Testis (tissue), 2 donors: ENCODE results near the gene CCDC73.

Experiments
- POLR2A ChIP-seq: fragments of 450-650 bp; IDR thresholded peaks from one replicate; pipeline ENCODE4 v1.6.1; 2017; ENCODE audit warnings: antibody characterized with exemption, mild to moderate bottlenecking, moderate library complexity
- TF ChIP-seq, protein P1 (sequence below), 3 experiments: fragments of 450-650 bp in 2 of 3; fragments of 200-600 bp in 1 of 3; sonication (generic) in 1 of 3; IDR thresholded peaks; one replicate each; pipeline ENCODE4 v1.5.1; 2016 to 2019; ENCODE audit warnings: antibody characterized with exemption in 3 of 3, mild to moderate bottlenecking in 2 of 3, moderate library complexity in 1 of 3

DNA sequence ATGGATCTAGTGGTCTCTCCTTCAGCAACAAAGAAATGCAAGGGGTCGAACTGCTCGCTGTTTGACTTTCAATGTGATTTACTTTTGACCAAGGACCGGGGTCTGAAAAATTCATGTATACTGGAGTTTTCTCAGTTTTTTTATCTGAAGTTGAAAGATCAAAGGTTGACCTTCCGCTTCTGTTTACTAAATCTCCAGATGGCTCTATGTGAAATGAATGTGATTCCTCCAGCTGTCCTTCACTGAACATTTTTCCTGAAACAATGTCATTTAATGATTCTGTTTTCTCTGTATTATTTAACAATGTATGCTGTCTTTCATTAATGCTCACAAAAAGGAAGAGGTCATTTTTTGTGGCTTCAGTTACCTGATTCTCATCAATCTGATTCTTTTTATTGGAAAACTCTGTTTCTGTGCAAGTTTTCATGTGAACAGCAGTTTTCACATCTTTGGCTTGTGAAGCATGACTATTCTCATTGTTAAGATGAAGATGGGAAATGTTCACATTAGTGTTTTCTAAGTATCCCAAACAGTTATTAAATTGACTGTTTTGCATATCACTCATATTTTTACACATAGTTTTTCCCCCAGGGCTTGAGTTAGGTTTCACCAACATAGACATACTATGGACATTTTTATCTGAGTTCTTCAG, 180.8 kb downstream of the CCDC73 start:
- TF ChIP-seq, protein P1, sequence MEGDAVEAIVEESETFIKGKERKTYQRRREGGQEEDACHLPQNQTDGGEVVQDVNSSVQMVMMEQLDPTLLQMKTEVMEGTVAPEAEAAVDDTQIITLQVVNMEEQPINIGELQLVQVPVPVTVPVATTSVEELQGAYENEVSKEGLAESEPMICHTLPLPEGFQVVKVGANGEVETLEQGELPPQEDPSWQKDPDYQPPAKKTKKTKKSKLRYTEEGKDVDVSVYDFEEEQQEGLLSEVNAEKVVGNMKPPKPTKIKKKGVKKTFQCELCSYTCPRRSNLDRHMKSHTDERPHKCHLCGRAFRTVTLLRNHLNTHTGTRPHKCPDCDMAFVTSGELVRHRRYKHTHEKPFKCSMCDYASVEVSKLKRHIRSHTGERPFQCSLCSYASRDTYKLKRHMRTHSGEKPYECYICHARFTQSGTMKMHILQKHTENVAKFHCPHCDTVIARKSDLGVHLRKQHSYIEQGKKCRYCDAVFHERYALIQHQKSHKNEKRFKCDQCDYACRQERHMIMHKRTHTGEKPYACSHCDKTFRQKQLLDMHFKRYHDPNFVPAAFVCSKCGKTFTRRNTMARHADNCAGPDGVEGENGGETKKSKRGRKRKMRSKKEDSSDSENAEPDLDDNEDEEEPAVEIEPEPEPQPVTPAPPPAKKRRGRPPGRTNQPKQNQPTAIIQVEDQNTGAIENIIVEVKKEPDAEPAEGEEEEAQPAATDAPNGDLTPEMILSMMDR (IDR thresholded peaks at IDR 0.05): no peak
- no peak for TF ChIP-seq POLR2A
